Measurements from ENCODE around the gene FXYD6. TPM values are rescaled to one million over a fixed set of nuclear protein-coding genes. Genes with fewer than 3 reads are reported as not detected.

The FXYD6 gene
- total and polyA plus RNA-seq, 5 experiments from 2014 or later: not detected

DNA sequence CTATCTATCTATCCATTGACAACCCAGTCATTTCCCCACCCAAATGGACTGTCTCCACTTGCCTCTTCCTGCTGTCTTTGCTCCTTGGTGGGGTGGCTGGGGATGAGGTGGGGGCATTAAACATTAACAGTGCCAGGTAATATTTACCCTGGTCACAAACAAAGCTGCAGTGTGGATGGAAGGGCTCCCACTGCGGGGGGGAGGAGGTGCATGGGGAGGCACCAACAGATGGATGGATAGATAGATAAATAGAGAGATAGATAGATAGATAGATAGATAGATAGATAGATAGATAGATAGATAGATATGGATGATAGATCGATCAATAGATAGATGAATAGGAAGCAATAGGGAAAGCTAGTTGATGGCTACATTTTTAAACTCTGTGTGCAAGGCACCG lies 49.6 kb downstream of the FXYD6 start:
- Mint-ChIP-seq H3K27ac (peak overlapping the region in 6 of 10 donors; percentile 9 to 84 (median 40)), H3K36me3 (no peaks in the 10 kb centered on the region), H3K4me1 (peaks cover 38 to 94% (median 90%) of the 10 kb centered on the region in 4 donors), H3K27me3 (no peaks in the 10 kb centered on the region), H3K4me3 (peak overlapping the region in 5 of 10 donors; percentile 6 to 76 (median 40)), H3K9me3 (no peaks in the 10 kb centered on the region)
- DNase-seq (peak in 1 of 10 donors; percentile 26), ATAC-seq (no peak)
- POLR2A ChIA-PET: interaction anchor here (1.8 to 7.0 kb wide), 3 partner anchors 119 to 159 kb away, joined by 4 to 54 read pairs (median 5); partner anchors contain the start of gene IL10RA

DNA sequence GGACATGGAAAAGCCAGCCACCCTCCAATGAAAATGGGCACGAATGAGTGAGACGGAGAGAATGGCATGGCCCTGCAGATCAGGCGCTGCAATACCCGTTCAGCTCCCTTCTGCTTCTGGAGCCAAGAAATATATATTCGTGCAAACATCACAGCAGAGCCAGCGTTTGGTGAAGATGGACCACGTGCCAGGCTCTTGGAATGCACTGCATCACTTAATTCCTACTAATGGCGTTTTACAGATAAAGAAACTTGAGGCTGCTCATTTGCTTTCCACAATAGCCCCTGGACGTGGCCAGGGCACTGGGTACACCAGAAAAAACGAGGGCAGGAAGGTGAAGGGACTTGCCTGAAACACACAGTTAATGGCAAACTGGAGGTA lies 50.3 kb downstream of the FXYD6 start:
- peak overlapping the region in 3 of 10 donors; percentile 5 to 76 (median 42) for H3K4me3 Mint-ChIP-seq
- DNase-seq (no peak), ATAC-seq (no peak)
- H3K27ac Mint-ChIP-seq: peak overlapping the region in 7 of 10 donors; percentile 2 to 84 (median 74)
- H3K27me3 Mint-ChIP-seq: no peaks in the 10 kb centered on the region
- no peaks in the 10 kb centered on the region for H3K9me3 Mint-ChIP-seq
- POLR2A ChIA-PET: interaction anchor here (2.2 to 7.0 kb wide), 2 partner anchors 126 to 159 kb away, joined by 5 to 54 read pairs; partner anchors contain the start of gene IL10RA
- H3K36me3 Mint-ChIP-seq: no peaks in the 10 kb centered on the region
- H3K4me1 Mint-ChIP-seq: peaks cover 37 to 94% (median 88%) of the 10 kb centered on the region in 4 donors

DNA sequence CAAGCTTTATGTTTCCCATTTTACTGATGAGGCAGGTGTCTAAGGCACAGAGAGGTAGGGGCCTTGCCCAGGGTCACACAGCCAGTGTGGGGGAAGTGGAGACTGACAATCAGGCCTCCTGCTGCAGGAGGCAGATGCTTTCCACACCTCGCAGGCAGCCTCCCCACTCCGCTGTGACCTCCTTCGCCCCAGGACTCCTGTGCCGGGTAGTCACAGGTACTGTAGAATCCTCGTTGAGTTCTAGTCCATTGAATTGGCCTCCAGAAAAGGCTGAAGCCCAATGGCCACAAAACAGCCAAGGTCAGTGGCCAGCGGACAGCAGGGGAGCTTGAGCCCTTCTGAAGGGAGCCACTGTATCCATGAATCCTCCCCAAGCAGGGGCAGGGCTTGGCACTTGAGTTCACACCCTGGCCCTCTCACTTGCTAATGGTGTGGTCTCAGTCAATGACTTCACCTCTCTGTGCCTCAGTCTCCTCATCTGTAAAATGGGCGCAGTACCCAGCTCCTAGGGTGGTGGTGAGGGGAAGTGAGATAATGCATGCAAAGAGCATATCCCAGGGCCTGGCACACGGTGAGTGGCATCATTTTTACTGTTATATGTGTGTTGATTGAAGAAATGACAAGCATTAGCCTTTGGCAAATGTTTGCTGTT lies 50.8 kb downstream of the FXYD6 start:
- Mint-ChIP-seq H3K4me3 (peak overlapping the region in 1 of 10 donors; percentile 24), H3K4me1 (peaks cover 32 to 89% (median 83%) of the 10 kb centered on the region in 4 donors), H3K36me3 (no peaks in the 10 kb centered on the region), H3K27ac (peak overlapping the region in 7 of 10 donors; percentile 52 to 91 (median 79)), H3K9me3 (no peaks in the 10 kb centered on the region), H3K27me3 (no peaks in the 10 kb centered on the region)
- ATAC-seq: no peak
- peak in 1 of 10 donors; percentile 45 for DNase-seq
- POLR2A ChIA-PET: interaction anchor here (1.0 to 7.0 kb wide), 4 partner anchors 7 to 227 kb away, joined by 3 to 54 read pairs (median 24); no protein-coding TSS in a partner anchor

DNA sequence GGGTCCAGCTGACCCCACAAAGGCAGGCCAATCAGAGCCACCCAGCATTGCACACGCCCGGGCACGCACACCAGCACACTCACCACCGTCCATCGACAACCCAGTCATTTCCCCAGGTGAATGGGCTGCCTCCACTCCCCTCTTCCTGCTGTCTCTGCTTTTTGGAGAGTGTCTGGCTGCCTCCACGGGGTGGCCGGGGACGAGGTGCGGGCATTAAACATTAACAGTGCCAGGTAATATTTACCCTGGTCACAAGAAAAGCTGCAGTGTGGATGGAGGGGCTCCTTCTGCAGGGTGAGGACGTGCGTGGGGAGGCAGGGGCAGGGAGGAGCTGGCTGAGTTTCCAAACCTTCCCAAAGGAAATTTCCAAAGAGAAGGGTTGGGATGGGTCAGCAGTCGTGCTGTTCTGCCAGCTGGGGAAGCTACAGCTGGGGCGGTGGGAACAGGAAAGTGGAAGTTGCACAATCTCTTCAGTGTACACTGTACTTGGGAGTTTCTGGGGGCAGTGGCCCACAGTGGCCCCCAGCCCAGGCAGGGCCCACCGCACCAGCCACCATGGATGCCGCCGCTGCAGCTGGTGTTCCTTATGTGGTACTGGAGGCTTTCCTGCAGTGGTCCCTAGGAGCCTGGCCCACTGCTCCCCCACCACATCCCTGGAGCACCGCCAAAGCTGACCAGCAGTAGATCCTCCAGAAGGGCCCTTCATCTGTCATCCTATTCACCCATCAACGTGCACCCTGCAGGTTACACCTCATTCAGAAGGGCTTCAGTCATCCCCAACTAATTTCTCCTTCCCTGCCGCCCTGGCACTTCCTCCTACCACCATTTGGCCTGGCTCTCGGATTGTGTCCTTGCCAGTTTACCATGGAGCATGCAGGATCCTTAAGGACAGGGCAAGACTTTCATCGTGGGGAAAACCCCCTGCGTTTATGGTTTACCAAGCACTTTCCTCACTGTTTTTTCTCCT lies 51.6 kb downstream of the FXYD6 start, which contains the start of gene FXYD2:
FXYD2 (minus strand) TSS at position 174 of the 967 bp plus-strand sequence; CDS start at position 108, 66 bp downstream.
- peak within 1 kb of the TSS; percentile 58 to 96 (median 90) for H3K27ac Mint-ChIP-seq

DNA sequence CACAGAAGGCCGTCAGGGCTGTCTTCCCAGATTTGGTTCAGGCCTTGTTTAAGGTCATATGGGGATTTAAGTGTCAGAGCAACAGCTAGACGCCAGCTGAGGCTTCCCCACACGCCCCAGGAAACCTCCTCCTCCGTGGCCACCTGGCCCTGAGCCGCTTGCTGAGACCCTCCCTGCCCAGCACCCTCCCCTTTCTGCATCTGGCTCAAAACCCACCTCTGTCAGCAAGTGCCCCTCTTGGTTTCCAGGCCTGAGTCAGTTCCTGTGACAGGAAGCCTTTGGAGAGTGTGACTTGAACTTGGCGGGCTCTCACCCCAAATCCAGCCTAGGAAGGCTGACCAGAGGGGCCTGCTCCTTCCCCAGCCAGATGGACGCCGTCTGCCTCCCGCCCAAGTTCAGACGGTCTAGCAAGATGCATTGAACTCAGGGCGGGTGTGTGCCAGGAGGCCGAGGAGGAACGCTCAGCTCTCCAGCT lies 52.5 kb downstream of the FXYD6 start:
- POLR2A ChIA-PET: interaction anchor here (1.1 to 7.0 kb wide), 13 partner anchors 8 to 228 kb away, joined by 3 to 54 read pairs (median 8); partner anchors contain the start of gene IL10RA
- peak overlapping the region in 9 of 10 donors; percentile 12 to 66 (median 49) for H3K4me3 Mint-ChIP-seq

More for the DNA sequence above, 51.6 kb downstream of the FXYD6 start, which contains the start of gene FXYD2:
- POLR2A ChIA-PET: interaction anchor here (1.0 to 7.0 kb wide), 8 partner anchors 7 to 227 kb away, joined by 3 to 54 read pairs (median 10); partner anchors contain the start of gene IL10RA
- Mint-ChIP-seq H3K4me1 (peaks cover 26 to 81% (median 76%) of the 10 kb centered on the region in 4 donors), H3K27me3 (no peaks in the 10 kb centered on the region), H3K36me3 (peaks cover 0 to 2% (median 0%) of the 10 kb centered on the region in 3 donors), H3K9me3 (no peaks in the 10 kb centered on the region), H3K4me3 (peak within 1 kb of the TSS in 9 of 10 donors; percentile 27 to 67 (median 60))
- ATAC-seq (no peak), DNase-seq (no peak)

DNA sequence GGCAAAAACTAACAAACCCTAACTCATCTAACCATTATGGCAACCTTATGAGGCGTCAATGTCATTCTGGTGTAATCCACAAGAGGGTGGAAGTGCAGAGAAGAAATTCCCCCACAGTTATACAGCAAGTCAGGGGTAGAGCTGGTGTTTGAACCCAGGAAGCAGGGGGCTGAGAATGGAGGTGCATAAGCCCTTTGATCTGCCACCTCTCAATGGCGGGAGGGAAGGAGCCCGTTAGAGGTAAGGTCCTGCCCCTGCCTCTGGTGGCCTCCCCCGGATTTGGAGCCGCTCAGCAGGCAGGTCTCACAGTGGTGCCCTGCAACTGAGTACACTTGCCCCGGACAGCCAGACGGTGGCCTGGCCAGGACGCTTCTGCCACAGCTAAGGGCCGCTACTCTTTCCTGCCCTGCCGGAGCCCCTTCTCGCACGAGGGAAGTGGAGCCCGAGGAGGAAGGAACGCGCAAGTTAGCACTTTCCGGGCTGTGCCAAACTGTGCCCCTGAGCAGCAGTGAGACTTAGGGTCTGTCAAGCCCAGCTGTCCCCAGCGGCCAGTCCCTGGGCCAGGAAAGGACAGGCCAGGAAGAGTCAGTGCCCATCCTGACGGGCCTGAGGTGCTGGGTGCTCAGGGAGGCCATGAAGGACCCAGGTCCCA lies 53.0 kb downstream of the FXYD6 start:
- H3K36me3 Mint-ChIP-seq: peaks cover 0 to 3% (median 0%) of the 10 kb centered on the region in 3 donors
- H3K9me3 Mint-ChIP-seq: no peaks in the 10 kb centered on the region
- peak; percentile 78 to 90 for ATAC-seq
- POLR2A ChIA-PET: interaction anchor here (1.1 to 7.0 kb wide), 13 partner anchors 9 to 229 kb away, joined by 3 to 54 read pairs (median 8); partner anchors contain the start of gene IL10RA
- peak in 9 of 10 donors; percentile 37 to 89 (median 70) for DNase-seq
- peak overlapping the region; percentile 24 to 78 (median 54) for H3K4me3 Mint-ChIP-seq
- no peaks in the 10 kb centered on the region for H3K27me3 Mint-ChIP-seq
- H3K4me1 Mint-ChIP-seq: peaks cover 24 to 67% (median 65%) of the 10 kb centered on the region in 4 donors
- H3K27ac Mint-ChIP-seq: peak overlapping the region; percentile 58 to 96 (median 90)

More for the DNA sequence above, 52.5 kb downstream of the FXYD6 start:
- peaks cover 0 to 3% (median 0%) of the 10 kb centered on the region in 3 donors for H3K36me3 Mint-ChIP-seq
- DNase-seq (peak in 3 of 10 donors; percentile 13 to 62 (median 23)), ATAC-seq (peak in 1 of 2 donors; percentile 6)
- no peaks in the 10 kb centered on the region for H3K27me3 Mint-ChIP-seq
- peak overlapping the region; percentile 58 to 96 (median 90) for H3K27ac Mint-ChIP-seq
- H3K9me3 Mint-ChIP-seq: no peaks in the 10 kb centered on the region
- peaks cover 26 to 73% (median 69%) of the 10 kb centered on the region in 4 donors for H3K4me1 Mint-ChIP-seq

DNA sequence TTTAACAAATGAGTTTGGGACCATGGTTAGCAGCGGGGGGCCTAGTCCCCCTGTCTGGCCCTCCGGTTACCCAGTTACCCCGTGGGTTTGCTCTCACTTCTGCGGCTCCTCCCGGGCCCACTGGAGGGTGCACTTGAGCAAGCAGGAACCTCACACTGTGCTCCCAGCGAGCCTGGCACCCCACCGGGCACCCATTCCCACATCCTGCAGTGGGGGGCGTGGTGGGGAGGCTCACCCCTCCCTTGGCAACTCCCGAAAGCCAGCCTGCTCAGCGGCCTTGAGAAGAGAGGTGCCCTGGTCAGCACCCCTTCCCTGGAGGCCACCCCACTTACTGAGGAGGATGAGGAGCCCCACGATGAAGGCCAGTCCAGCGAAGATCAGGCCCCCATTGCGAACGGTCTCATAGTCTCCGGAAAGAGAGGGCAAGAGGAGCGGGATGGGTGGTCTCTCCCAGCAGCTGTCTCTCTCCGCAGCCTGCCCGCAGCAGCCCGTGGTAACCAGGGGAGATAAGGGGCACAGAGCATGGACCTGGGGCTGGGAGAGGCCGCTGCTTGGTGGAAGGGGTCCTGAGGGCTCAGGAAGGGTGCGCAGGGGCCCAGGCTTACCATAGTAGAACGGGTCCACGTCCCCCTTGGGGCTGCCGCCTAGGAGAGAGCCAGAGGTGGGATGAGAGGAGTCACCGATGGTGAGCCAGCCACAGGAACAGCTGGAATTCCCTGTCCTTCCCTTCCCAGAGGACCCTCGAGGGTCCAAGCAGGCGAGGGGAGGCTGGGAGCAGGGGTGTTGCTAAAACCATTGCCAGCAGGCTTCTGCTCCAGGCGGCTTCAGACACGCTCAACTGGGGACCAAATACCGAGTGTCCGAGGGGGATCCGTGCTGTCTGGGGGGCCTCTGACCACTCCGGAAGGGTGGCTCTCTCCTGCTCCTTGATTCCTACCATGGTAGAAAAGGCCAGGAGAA lies 54.1 kb downstream of the FXYD6 start:
- Mint-ChIP-seq H3K4me3 (peak overlapping the region in 6 of 10 donors; percentile 33 to 78 (median 54)), H3K4me1 (peaks cover 24 to 66% (median 64%) of the 10 kb centered on the region in 4 donors), H3K36me3 (peaks cover 0 to 3% (median 0%) of the 10 kb centered on the region in 3 donors), H3K27ac (peak overlapping the region; percentile 53 to 93 (median 81)), H3K27me3 (no peaks in the 10 kb centered on the region), H3K9me3 (no peaks in the 10 kb centered on the region)
- ATAC-seq (peak; percentile 24 to 27), DNase-seq (peak in 9 of 10 donors; percentile 43 to 77 (median 55))
- POLR2A ChIA-PET: interaction anchor here (0.8 to 7.0 kb wide), 14 partner anchors 10 to 230 kb away, joined by 3 to 54 read pairs (median 6); partner anchors contain the start of gene IL10RA

DNA sequence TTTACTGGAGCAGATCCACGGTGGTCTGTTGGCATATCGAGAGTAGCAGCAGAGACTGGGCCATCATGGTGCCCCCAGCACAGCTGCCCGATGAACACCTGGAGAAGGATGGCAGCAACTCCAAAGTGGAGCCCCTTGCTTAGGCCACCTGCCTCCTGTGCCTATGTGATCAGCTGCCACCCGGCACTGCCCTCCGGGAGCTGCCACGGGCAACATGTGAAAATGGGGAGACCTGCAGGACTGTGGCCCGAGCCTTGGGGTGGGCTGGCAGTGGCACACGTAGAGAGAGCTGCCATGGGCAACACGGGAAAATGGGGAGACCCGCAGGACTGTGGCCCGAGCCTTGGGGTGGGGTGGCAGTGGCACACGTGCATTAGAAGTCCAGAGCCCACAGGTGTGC lies 55.0 kb downstream of the FXYD6 start:
- peak overlapping the region in 1 of 10 donors; percentile 62 for H3K4me3 Mint-ChIP-seq
- H3K27me3 Mint-ChIP-seq: no peaks in the 10 kb centered on the region
- peak overlapping the region in 4 of 10 donors; percentile 53 to 90 (median 88) for H3K27ac Mint-ChIP-seq
- ATAC-seq: no peak
- H3K36me3 Mint-ChIP-seq: peaks cover 0 to 3% (median 0%) of the 10 kb centered on the region in 3 donors
- peak in 1 of 10 donors; percentile 55 for DNase-seq
- H3K4me1 Mint-ChIP-seq: peaks cover 23 to 66% (median 64%) of the 10 kb centered on the region in 4 donors
- POLR2A ChIA-PET: interaction anchor here (0.6 to 5.3 kb wide), 4 partner anchors 14 to 266 kb away, joined by 3 to 34 read pairs (median 10); no protein-coding TSS in a partner anchor
- H3K9me3 Mint-ChIP-seq: no peaks in the 10 kb centered on the region

DNA sequence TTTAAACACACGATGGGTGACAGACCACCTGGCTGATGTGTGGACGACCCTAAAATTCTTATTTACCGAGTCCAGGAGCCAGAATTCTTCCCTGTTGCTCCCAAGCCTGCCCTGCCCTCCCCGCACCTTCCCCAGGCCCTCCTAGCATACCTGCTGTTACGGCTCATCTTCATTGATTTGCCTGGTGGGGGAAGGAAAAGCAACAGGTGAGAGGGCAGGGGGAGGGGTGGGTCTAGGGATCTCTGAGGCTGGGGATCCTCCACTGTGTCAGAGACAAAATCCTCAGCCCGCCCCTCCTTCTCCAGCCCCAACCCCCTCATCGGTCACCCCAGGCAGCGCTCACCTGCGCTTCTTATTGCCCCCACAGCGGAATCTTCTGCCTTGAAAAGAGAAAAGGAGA lies 55.9 kb downstream of the FXYD6 start:
- ATAC-seq: no peak
- Mint-ChIP-seq H3K4me3 (no peak overlapping the region), H3K9me3 (no peaks in the 10 kb centered on the region), H3K36me3 (peaks cover 0 to 3% (median 0%) of the 10 kb centered on the region in 3 donors), H3K27ac (peak overlapping the region in 1 of 10 donors; percentile 87), H3K27me3 (no peaks in the 10 kb centered on the region), H3K4me1 (peaks cover 23 to 69% (median 64%) of the 10 kb centered on the region in 4 donors)
- POLR2A ChIA-PET: interaction anchor here (5.3 kb wide), 1 partner anchor 232 kb away, joined by 34 read pairs; no protein-coding TSS in a partner anchor
- DNase-seq: peak in 1 of 10 donors; percentile 51

DNA sequence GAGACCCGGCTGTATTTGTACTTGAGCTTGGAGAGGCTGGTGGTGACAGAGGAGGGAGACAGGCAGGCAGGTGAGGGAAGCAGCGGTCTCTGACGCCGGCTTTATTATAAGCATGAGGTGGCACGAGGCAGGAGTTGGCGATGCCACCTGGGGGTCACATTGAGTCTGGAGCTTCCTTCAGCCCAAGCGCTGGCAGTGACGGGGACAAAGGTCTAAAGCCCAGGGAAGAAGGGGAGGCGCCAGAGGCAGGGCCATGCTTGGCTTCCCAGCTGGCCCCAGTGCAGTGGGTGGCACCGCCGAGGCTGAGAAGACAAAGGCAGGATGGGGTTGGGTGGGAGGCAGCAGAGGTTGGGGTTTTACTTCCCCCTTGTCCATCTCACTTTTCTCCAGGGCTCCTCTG lies 56.4 kb downstream of the FXYD6 start:
- Mint-ChIP-seq H3K4me3 (peak overlapping the region in 2 of 10 donors; percentile 2 to 29), H3K4me1 (peaks cover 24 to 69% (median 64%) of the 10 kb centered on the region in 4 donors), H3K27ac (peak overlapping the region in 5 of 10 donors; percentile 26 to 71 (median 60)), H3K27me3 (no peaks in the 10 kb centered on the region), H3K9me3 (no peaks in the 10 kb centered on the region), H3K36me3 (peaks cover 0 to 3% (median 0%) of the 10 kb centered on the region in 3 donors)
- POLR2A ChIA-PET: no interaction called here
- ATAC-seq (no peak), DNase-seq (no peak)
